T-helper 2 cell (primary cell): ENCODE data around the gene KRT26.
A peak's percentile ranks its signal among the peaks of the same experiment; 100 is the strongest.
"Not testable (repeated sequence)": the region's sequence is repeated elsewhere in the genome, so short reads cannot be mapped to it uniquely, and the experiment has no call there.

Source experiments
- DNase-seq, 5 experiments: peaks; one replicate each; pipeline versions ENCODE4 v3.0.0 to v3.0.0-alpha.2; 2012 to 2022
- total RNA-seq, 2 donors: gene quantifications; one replicate each; lab custom pipeline; 2026; lab: John Stamatoyannopoulos, UW

Gene KRT26
- total RNA-seq: 0 reads per million in 2 donors

DNA sequence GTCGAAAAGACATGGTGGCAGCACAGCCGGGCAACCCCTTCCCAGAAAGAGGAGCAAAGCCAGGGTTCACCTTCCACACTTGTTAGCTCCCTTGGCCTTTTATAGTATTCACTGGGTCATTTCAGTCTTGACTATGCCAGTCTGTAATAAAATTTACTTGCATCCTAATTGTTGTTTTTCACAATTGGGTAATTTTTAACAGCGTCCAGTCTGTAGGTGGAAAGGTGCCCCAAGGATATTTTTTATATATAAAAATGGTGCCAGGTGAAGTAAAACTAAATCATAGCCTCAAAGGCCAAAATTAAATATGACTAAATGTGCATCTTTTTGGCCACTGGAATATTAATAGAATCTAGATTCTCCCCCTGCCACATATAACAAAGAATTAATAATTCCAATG is at the start of gene KRT26:
Gene KRT26 (minus strand): TSS at position 101 of the 400 bp plus-strand sequence. CDS start 88 bp downstream, at position 13.
- no peak for DNase-seq

DNA sequence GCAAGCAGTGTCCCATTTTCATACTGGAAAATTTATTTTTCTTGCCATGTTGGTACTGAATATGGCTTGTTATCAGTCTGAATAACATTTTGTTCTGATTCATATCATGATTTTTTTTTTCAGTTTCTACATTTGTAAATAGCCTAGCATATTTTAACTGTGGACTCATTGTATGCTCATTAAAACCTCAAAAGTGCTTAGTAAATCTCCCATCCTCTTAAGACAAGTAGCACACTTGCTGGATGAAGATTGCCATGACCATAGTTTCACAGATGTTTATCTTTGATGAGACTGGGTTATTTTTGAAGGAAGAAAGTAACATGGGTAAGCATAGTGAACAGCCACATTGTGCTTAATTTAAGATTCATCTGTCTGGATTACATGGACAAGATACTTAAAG is 49.5 kb upstream of the KRT26 start:
- peak in 1 of 5 experiments; percentile 33 for DNase-seq

DNA sequence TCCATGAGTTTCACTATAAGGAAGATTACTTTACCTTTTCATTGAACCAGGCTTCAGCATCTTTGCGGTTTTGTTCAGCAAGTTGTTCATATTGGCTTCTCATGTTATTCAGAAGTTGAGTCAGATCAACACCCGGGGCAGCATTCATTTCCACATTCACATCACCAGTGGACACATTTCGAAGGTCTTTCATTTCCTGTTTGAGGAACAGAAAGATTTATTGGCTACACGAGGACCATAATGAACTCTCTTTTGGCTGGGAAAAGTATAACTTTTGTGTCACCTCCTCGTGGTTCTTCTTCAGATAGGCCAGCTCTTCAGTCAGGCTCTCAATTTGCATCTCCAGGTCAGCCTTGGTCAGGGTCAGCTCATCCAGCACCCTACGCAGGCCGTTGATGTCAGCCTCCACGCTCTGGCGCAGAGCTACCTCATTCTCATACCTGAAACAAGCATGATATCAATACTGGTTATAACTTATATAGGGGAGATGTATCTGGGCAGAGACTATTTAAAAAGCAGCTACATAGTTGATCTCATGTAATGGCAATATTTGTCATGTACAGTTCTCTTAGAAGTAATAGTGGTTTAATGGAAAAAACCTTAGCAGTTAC is 48.3 kb upstream of the KRT26 start:
- DNase-seq: peak in 1 of 5 experiments; percentile 85

DNA sequence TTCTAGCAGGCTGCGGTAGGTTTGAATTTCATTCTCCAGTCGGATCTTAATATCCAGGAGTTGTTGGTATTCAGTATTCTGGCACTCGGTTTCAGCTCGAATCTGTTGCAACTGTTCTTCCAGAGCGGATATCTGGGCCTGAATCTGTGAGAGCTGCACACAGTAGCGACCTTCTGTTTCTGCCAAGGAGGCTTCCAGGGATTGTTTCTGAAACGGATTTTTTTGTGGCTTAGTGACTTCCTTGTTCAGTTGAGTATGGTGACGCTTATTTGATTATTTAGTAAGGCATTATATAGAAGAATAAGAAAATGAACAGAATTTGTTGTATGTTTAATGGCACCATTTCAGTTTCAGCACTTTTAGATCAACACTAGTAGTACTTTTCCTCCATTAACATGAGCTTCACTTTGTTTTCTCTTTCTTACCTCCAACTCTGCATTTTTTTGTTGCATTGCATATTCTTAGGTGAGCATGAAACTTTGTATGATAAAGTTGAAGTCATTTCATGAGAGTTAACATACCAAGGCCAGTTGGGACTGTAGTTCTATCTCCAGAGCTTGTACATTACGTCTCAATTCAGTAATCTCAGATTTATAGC is 47.6 kb upstream of the KRT26 start:
- no peak for DNase-seq

GRCh38 chr17:40818733-40819527 is 46.9 kb upstream of the KRT26 start:
- peak; percentile 70 to 96 (median 76) for DNase-seq

DNA sequence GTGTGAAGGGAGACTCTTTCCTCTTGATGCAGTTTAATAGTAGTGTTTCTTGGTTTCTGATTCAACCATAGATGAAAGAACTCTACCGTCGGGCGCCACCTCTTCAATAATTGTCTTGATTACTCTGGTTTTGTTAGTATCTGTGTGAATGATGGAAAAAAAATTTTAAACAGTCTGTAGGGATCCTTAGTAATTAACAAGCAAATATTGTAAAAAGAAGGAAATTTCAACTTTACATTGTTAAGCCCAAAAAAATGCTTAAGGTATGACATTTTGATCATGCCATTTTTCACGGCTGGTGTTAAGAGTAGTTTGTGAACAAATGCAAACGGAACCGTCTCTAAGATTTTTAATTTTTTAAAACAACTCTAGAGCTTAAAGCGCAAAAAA is 46.3 kb upstream of the KRT26 start:
- no peak for DNase-seq

GRCh38 chr17:40817103-40817682 is 45.2 kb upstream of the KRT26 start:
- no peak for DNase-seq

DNA sequence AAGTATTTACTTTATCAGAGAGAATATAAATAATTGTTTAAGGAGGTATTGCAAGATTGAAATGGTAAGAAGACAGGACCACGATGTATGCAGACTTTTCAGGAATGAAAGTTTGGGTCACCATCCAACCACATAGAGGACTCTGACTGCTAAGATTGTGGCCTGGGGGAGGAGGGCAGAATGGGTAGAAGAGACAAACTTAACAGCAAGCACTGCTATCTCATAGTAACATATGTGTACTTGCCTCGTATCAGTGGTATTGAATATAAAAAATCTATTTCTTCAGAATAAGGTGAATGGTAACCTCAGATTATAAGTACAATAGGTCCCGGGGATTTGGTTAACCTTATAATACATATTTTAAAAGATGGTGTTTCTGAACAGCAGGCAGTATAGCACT is 44.6 kb upstream of the KRT26 start:
- no peak for DNase-seq

DNA sequence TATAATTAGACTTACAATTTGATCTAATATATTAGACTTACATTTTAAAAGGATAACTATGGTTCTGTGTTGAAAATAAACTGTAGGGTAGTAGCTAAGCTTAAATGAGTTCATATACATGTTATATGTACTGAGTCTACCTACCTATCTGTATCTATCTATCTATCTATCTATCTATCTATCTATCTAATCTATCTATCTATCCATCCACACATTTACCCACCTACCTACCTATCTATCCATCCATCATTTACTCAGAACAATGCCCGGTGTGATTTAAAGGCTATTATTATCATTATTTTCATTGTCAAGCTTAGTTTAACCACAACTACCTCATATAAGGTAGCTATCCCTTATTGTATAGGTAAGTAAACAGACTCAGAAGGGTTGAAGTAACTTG is 43.4 kb upstream of the KRT26 start:
- DNase-seq: no peak

- not testable (repeated sequence) for DNase-seq
Observed at GRCh38 chr17:40814657-40815056, 42.7 kb upstream of the KRT26 start.

- DNase-seq: no peak
Observed at GRCh38 chr17:40813804-40814203, 41.8 kb upstream of the KRT26 start.

DNA sequence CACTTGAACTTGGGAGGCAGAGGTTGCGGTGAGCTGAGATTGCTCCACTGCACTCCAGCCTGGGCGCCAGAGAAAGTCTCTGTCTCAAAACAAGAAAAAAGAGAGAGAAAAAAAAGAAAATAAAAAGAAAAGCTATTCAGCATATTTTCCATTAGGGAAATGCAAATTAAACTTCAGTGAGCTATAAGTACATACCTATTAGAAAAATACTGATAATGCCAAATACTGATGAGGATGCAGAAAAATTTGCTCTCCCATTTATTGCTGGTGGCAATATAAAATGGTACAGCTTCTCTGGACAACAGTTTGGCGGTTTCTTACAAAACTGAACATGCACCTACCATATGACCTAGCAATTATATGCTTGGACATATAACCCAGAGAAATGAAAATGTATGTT is 40.6 kb upstream of the KRT26 start:
- DNase-seq: no peak

DNA sequence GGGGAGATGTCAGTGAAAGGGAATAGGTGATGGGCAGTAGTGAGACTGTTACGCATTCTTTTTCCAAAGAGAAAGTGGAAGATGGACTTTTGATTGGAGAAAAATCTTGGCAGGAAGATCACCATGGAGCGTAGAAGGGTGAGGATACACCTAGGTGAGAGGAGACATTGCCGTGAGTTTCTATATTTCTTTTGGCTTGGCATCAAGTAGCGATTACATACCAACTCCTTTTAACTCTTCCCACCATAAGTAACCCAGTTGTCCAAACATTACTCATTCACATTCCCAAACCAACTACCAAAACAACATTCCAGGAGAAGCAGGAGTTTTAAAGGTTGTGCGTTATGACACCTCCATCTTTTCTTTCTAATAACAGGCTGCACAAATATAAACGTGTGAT is 38.5 kb upstream of the KRT26 start:
- DNase-seq: no peak

DNA sequence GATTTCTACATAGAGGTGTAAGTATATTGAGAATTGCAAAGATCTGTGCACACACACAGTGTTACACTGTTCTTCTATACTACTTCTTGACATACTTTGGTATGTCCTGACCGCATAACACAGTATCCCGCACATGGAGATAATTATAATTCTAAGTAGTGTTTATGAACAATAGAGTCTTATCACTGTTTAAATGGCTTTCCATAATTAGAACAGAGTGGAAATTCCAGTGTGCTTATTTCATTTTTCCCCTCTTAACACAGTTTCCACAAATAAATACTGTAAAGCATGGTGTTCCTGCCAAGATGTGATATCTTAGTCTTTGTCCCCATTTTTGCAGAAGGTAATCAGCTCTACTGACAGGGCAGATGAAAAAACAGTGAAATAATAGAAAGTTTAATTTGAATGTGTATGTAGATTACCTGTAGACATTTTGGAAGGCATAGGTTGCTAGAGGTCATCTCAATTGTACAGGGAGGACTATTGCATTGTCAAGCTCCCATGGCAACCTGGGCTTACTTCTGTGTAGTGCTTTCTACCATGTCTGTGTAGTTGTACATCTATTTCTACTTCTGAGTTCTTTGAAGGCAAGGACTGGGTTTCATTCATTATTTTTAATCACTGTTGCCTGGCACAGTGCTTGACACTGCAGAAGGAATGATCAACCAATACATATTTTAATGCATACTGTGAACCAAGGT is 37.9 kb upstream of the KRT26 start:
- DNase-seq: no peak

DNA sequence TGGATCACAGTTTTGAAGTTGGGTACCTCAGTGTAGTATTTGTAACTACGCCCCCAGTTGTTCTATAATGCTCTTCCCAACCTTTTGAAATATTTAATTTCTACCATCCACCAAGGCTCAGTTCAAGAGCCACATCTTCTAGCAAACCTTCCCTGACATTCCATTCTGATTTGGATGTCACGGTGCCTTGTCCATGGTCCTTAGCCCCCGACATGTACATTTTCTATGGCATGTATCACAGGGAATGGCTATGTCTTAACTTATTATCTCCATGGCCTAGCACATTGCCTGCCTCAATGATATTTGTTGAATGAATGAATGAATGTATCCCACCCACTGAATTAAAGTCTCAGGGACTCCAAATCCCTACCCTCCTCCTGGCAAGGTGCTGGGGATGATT is 34.1 kb upstream of the KRT26 start:
- DNase-seq: no peak

GRCh38 chr17:40803617-40804082 is 31.6 kb upstream of the KRT26 start:
- DNase-seq: peak; percentile 33 to 70 (median 60)

- DNase-seq: no peak
Observed at GRCh38 chr17:40801157-40801556, 29.2 kb upstream of the KRT26 start.

GRCh38 chr17:40800381-40800780 is 28.4 kb upstream of the KRT26 start:
- no peak for DNase-seq

- DNase-seq: no peak
Observed at GRCh38 chr17:40799859-40800258, 27.9 kb upstream of the KRT26 start, which contains the start of gene KRT28. Gene KRT28 (minus strand): TSS chr17:40799959. CDS start chr17:40799893, 66 bp downstream.

- no peak for DNase-seq
Observed at GRCh38 chr17:40796846-40797245, 24.8 kb upstream of the KRT26 start.

GRCh38 chr17:40795019-40795667 is 23.1 kb upstream of the KRT26 start:
- no peak for DNase-seq

GRCh38 chr17:40794466-40794865 is 22.5 kb upstream of the KRT26 start:
- no peak for DNase-seq
